Activated CD4-positive, alpha-beta T cell treated with anti-CD3 and anti-CD28 coated beads, Interleukin-2, amount 10 ng/mL, durations not matched to agents 7 days and 5 days (primary cell): ENCODE data around the gene PARD3B. TPM values are rescaled to one million over a fixed set of nuclear protein-coding genes. Genes with fewer than 3 reads are reported as not detected.

Experiments
- CTCF ChIA-PET: fragments of 350-600 bp; sonication (Branson Sonifier 250); formaldehyde crosslinking; loops from one replicate; lab custom pipeline; 2021; ENCODE audit warnings: antibody characterized with exemption; lab: Charles Lee
- POLR2A ChIA-PET: fragments of 350-600 bp; sonication (Branson Sonifier 250); formaldehyde crosslinking; loops from one replicate; lab custom pipeline; 2021; ENCODE audit warnings: antibody characterized with exemption; lab: Charles Lee
- DNase-seq: peaks from one replicate; pipeline ENCODE4 v3.0.0-alpha.2; 2020
- H3K27ac Mint-ChIP-seq: one replicate; pipeline ENCODE4 v1.8.0; 2021; ENCODE audit warnings: mild to moderate bottlenecking, moderate library complexity, mixed read lengths
- H3K27me3 Mint-ChIP-seq: one replicate; pipeline ENCODE4 v1.8.0; 2021; ENCODE audit warnings: mixed read lengths
- H3K36me3 Mint-ChIP-seq: one replicate; pipeline ENCODE4 v1.8.0; 2021; ENCODE audit warnings: low read depth, mixed read lengths
- H3K4me1 Mint-ChIP-seq: one replicate; pipeline ENCODE4 v1.8.0; 2021; ENCODE audit warnings: mixed read lengths
- H3K4me3 Mint-ChIP-seq: one replicate; pipeline ENCODE4 v1.8.0; 2021; ENCODE audit warnings: mild to moderate bottlenecking, moderate library complexity, mixed read lengths
- H3K9me3 Mint-ChIP-seq: one replicate; pipeline ENCODE4 v1.8.0; 2021; ENCODE audit warnings: mixed read lengths
- total RNA-seq, 2 experiments: library from RNA; stranded (reverse); gene quantifications; one replicate each; pipeline ENCODE4 v1.2.3, GENCODE V29; 2021

Gene PARD3B
- total RNA-seq, 2 experiments from 2014 or later: 0.50 to 0.77 TPM

GRCh38 chr2:205045706-205046105 is 500.4 kb downstream of the PARD3B start:
- Mint-ChIP-seq H3K4me3 (no peak overlapping the region), H3K4me1 (no peaks in the 10 kb centered on the region), H3K27ac (no peak overlapping the region), H3K27me3 (no peaks in the 10 kb centered on the region), H3K9me3 (peaks cover 25% of the 10 kb centered on the region), H3K36me3 (peaks cover 19% of the 10 kb centered on the region)
- DNase-seq: no peak
- ChIA-PET CTCF (no interaction called here), POLR2A (no interaction called here)

GRCh38 chr2:205047273-205047839 is 502.1 kb downstream of the PARD3B start:
- peaks cover 25% of the 10 kb centered on the region for H3K9me3 Mint-ChIP-seq
- POLR2A ChIA-PET: no interaction called here
- peaks cover 5% of the 10 kb centered on the region for H3K4me1 Mint-ChIP-seq
- H3K4me3 Mint-ChIP-seq: no peak overlapping the region
- peaks cover 19% of the 10 kb centered on the region for H3K36me3 Mint-ChIP-seq
- no peak for DNase-seq
- no peak overlapping the region for H3K27ac Mint-ChIP-seq
- CTCF ChIA-PET: no interaction called here
- H3K27me3 Mint-ChIP-seq: no peaks in the 10 kb centered on the region

GRCh38 chr2:205051417-205051816 is 506.1 kb downstream of the PARD3B start:
- no peak for DNase-seq
- H3K4me3 Mint-ChIP-seq: no peak overlapping the region
- no peaks in the 10 kb centered on the region for H3K27me3 Mint-ChIP-seq
- H3K4me1 Mint-ChIP-seq: peaks cover 14% of the 10 kb centered on the region
- CTCF ChIA-PET: no interaction called here
- H3K9me3 Mint-ChIP-seq: peaks cover 19% of the 10 kb centered on the region
- H3K27ac Mint-ChIP-seq: no peak overlapping the region
- POLR2A ChIA-PET: interaction anchor here (0.7 kb wide), 1 partner anchor 138 kb away, joined by 3 read pairs; no protein-coding TSS in a partner anchor
- peaks cover 17% of the 10 kb centered on the region for H3K36me3 Mint-ChIP-seq

- Mint-ChIP-seq H3K4me1 (peaks cover 14% of the 10 kb centered on the region), H3K27me3 (no peaks in the 10 kb centered on the region), H3K9me3 (peaks cover 16% of the 10 kb centered on the region), H3K4me3 (no peak overlapping the region), H3K27ac (no peak overlapping the region), H3K36me3 (peaks cover 17% of the 10 kb centered on the region)
- ChIA-PET POLR2A (no interaction called here), CTCF (no interaction called here)
- DNase-seq: no peak
Measured at GRCh38 chr2:205052781-205053180, 507.5 kb downstream of the PARD3B start.

- Mint-ChIP-seq H3K36me3 (peaks cover 25% of the 10 kb centered on the region), H3K4me1 (peaks cover 24% of the 10 kb centered on the region), H3K9me3 (peaks cover 23% of the 10 kb centered on the region), H3K27me3 (no peaks in the 10 kb centered on the region), H3K27ac (no peak overlapping the region), H3K4me3 (no peak overlapping the region)
- ChIA-PET CTCF (no interaction called here), POLR2A (no interaction called here)
- no peak for DNase-seq
Measured at GRCh38 chr2:205053827-205054410, 508.6 kb downstream of the PARD3B start.

DNA sequence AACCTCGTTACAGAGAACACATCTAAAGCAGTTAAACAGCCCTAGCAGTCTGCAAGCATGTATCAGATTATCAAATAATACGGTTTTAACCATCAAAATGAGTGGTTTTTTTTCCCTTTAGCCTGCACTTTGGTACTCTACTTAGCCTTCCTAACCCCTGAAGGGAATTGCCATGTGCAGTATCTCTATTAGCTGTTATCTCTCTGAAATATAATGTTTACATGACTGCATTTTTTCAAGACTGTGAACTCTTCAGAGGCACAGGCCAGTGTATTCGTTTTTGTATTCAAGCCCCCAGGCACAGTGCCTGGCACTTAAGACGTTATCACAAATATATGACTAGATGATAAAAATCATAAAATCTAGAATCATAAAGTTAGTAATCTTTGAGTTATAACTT is 509.5 kb downstream of the PARD3B start:
- no peaks in the 10 kb centered on the region for H3K27me3 Mint-ChIP-seq
- no peak overlapping the region for H3K4me3 Mint-ChIP-seq
- H3K27ac Mint-ChIP-seq: no peak overlapping the region
- ChIA-PET POLR2A (no interaction called here), CTCF (no interaction called here)
- H3K36me3 Mint-ChIP-seq: peaks cover 22% of the 10 kb centered on the region
- peaks cover 24% of the 10 kb centered on the region for H3K4me1 Mint-ChIP-seq
- DNase-seq: no peak
- H3K9me3 Mint-ChIP-seq: peaks cover 21% of the 10 kb centered on the region

DNA sequence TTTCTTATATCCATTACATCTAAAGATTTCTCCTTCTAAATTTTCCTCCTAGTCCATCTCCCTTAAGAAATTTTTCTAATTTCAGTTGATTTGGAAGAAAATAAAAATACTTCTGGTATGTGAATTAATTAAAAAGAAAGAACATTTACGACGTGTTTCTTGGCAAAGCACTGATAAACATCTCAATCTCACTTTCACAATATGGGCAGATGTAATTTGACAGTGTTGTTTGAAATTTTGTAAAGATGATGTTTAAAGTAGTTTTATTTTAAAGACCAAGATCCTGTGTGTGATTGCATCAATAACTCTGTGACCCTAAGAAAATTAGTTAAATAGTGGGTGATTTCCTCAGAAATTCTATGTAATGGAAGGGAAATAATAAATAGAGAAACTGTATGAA is 510.0 kb downstream of the PARD3B start:
- Mint-ChIP-seq H3K27ac (no peak overlapping the region), H3K4me3 (no peak overlapping the region), H3K36me3 (peaks cover 21% of the 10 kb centered on the region), H3K9me3 (peaks cover 22% of the 10 kb centered on the region), H3K27me3 (no peaks in the 10 kb centered on the region), H3K4me1 (peaks cover 24% of the 10 kb centered on the region)
- DNase-seq: no peak
- POLR2A ChIA-PET: no interaction called here
- CTCF ChIA-PET: no interaction called here

GRCh38 chr2:205056151-205056561 is 510.9 kb downstream of the PARD3B start:
- DNase-seq: no peak
- ChIA-PET CTCF (no interaction called here), POLR2A (no interaction called here)
- Mint-ChIP-seq H3K4me1 (peaks cover 22% of the 10 kb centered on the region), H3K36me3 (peaks cover 21% of the 10 kb centered on the region), H3K9me3 (peaks cover 22% of the 10 kb centered on the region), H3K27ac (peak overlapping the region; percentile 42), H3K4me3 (peak overlapping the region; percentile 3), H3K27me3 (no peaks in the 10 kb centered on the region)

GRCh38 chr2:205058409-205058808 is 513.1 kb downstream of the PARD3B start:
- Mint-ChIP-seq H3K27ac (no peak overlapping the region), H3K4me1 (peaks cover 18% of the 10 kb centered on the region), H3K4me3 (no peak overlapping the region), H3K27me3 (no peaks in the 10 kb centered on the region), H3K9me3 (peaks cover 22% of the 10 kb centered on the region), H3K36me3 (peaks cover 21% of the 10 kb centered on the region)
- POLR2A ChIA-PET: no interaction called here
- no peak for DNase-seq
- CTCF ChIA-PET: no interaction called here

- POLR2A ChIA-PET: no interaction called here
- no peak for DNase-seq
- H3K27me3 Mint-ChIP-seq: no peaks in the 10 kb centered on the region
- H3K9me3 Mint-ChIP-seq: peaks cover 26% of the 10 kb centered on the region
- no peak overlapping the region for H3K4me3 Mint-ChIP-seq
- peaks cover 20% of the 10 kb centered on the region for H3K36me3 Mint-ChIP-seq
- H3K4me1 Mint-ChIP-seq: peaks cover 18% of the 10 kb centered on the region
- H3K27ac Mint-ChIP-seq: no peak overlapping the region
- CTCF ChIA-PET: interaction anchor here (1.5 kb wide), 1 partner anchor 93 kb away, joined by 3 read pairs; no protein-coding TSS in a partner anchor
Measured at GRCh38 chr2:205060269-205060668, 515.0 kb downstream of the PARD3B start.

DNA sequence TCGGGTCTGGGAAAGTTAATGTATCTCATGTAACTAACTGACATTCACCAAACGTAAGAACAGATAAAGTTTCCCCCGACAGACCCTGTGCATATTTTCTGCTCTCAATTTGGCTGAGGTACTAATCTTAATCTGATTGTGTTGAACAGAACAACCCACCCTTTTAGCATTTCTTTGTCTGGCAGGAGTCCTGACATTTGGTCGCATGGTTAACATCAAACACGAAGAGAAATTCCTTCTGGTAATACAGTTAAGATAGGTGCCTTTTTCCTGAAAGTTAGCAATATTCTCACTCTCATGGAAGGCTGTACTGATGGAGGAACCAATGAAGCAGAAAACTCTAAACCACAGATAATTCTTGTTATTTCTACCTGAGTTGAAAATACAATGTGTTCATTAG is 520.8 kb downstream of the PARD3B start:
- Mint-ChIP-seq H3K4me1 (peaks cover 5% of the 10 kb centered on the region), H3K36me3 (peaks cover 15% of the 10 kb centered on the region), H3K27ac (no peak overlapping the region), H3K9me3 (peaks cover 11% of the 10 kb centered on the region), H3K27me3 (peaks cover 3% of the 10 kb centered on the region), H3K4me3 (no peak overlapping the region)
- CTCF ChIA-PET: no interaction called here
- no peak for DNase-seq
- POLR2A ChIA-PET: no interaction called here

DNA sequence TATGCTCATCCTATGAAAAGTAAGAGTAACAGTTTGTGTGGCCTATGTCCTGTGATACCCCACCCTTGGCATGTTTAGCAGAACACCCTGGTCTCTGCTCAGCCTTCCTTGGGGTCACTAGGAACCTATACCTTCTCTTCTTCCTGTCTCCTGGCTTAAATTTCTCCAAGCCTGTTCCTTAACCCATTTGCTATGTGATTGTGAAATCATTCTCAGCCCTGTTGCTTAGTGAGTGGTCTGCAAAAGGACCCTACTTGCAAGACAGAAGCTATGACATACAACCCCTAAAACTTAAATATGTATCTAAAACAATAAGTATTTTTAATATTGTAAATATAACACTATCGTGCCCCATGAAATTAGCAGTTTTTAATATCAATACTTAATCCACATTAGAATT is 524.7 kb downstream of the PARD3B start:
- peaks cover 6% of the 10 kb centered on the region for H3K4me1 Mint-ChIP-seq
- CTCF ChIA-PET: no interaction called here
- H3K27me3 Mint-ChIP-seq: peaks cover 3% of the 10 kb centered on the region
- POLR2A ChIA-PET: no interaction called here
- H3K27ac Mint-ChIP-seq: no peak overlapping the region
- H3K36me3 Mint-ChIP-seq: peaks cover 26% of the 10 kb centered on the region
- no peak overlapping the region for H3K4me3 Mint-ChIP-seq
- H3K9me3 Mint-ChIP-seq: peaks cover 17% of the 10 kb centered on the region
- no peak for DNase-seq

DNA sequence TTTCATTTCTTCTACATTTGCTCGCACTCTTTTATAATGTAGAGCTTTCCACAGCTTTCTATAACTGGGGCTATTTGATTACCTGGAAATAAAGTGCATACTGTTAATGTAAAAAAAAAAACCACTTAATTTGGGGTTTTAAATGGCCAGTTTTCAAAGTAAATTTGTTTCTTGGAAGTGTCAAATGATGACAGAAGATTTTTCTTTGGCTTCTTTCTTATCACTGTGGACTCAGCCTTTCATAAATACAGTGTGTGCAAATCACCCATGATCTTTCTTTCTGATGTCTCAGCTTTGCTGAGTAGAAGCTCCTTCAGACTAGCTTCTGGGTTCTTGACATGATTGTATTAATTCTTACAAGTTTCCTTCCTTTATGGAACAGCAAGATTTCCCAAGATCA is 525.6 kb downstream of the PARD3B start:
- DNase-seq: no peak
- Mint-ChIP-seq H3K27me3 (peaks cover 3% of the 10 kb centered on the region), H3K4me1 (peaks cover 10% of the 10 kb centered on the region), H3K4me3 (no peak overlapping the region), H3K36me3 (peaks cover 30% of the 10 kb centered on the region), H3K27ac (no peak overlapping the region), H3K9me3 (peaks cover 17% of the 10 kb centered on the region)
- ChIA-PET CTCF (no interaction called here), POLR2A (no interaction called here)
